ENCODE results near the gene WWOX. TPM values are rescaled to one million over a fixed set of nuclear protein-coding genes. Genes with fewer than 3 reads are reported as not detected.

WWOX gene
- total and polyA plus RNA-seq, 2 of the 8 experiments (the other 6 are each of a cell fraction or from before 2014, with no cell fraction given): 5.4 to 16.7 TPM

GRCh38 chr16:78116946-78117345, 17.5 kb downstream of the WWOX start:
- Histone ChIP-seq H3K23me2 (ENCODE audit: low read depth, low read length) (no peaks in the 10 kb centered on the region), H2BK12ac (ENCODE audit: low read depth, low read length) (no peak overlapping the region), H3K36me3 (ENCODE audit: control insufficient read depth in 2 of 4, insufficient read depth in 4 of 4, low read length in 3 of 4) (peaks cover 0 to 12% (median 9%) of the 10 kb centered on the region in 4 experiments; a peak in 4 of 8 replicates), H2BK20ac (ENCODE audit: low read length) (no peak overlapping the region), H3K4me2 (ENCODE audit: insufficient read depth in 1 of 2, low read depth in 2 of 2, low read length in 2 of 2) (no peak overlapping the region), H3K4me1 (replicated peaks in 1 of 4; ENCODE audit: control insufficient read depth in 3 of 4, insufficient read depth in 4 of 4, low read length in 3 of 4) (no peaks in the 10 kb centered on the region), H4K5ac (ENCODE audit: insufficient read length, low read depth, low read length) (no peak overlapping the region), H4K20me1 (replicated peaks in 1 of 2; ENCODE audit: control insufficient read depth in 1 of 2, insufficient read depth in 2 of 2, low read length in 2 of 2) (no peaks in the 10 kb centered on the region), H3K79me1 (ENCODE audit: low read depth, low read length) (no peaks in the 10 kb centered on the region), H4K91ac (replicated peaks; ENCODE audit: insufficient read length, low read length) (no peak overlapping the region), H3K9me3 (ENCODE audit: insufficient read depth in 2 of 2, low read depth in 1 of 2, low read length in 1 of 2) (no peaks in the 10 kb centered on the region), H4K8ac (ENCODE audit: extremely low read depth, insufficient read depth, low read length) (no peak overlapping the region), H2AFZ (ENCODE audit: low read length) (no peak overlapping the region), H2AK5ac (ENCODE audit: low read depth, low read length) (no peak overlapping the region), H3K27me3 (replicated peaks in 1 of 4; ENCODE audit: control insufficient read depth in 3 of 4, extremely low read depth in 1 of 4, insufficient read depth in 3 of 4, low read length in 3 of 4) (no peaks in the 10 kb centered on the region), H2BK5ac (ENCODE audit: low read depth, low read length) (no peak overlapping the region), H3K23ac (ENCODE audit: insufficient read length) (no peak overlapping the region), H3K79me2 (ENCODE audit: control insufficient read depth in 1 of 2, insufficient read depth in 2 of 2, low read length in 2 of 2) (no peaks in the 10 kb centered on the region), H3K4me3 (ENCODE audit: extremely low read depth in 1 of 4, insufficient read depth in 2 of 4, low read depth in 3 of 4, low read length in 4 of 4) (no peak overlapping the region), H3K4ac (replicated peaks; ENCODE audit: insufficient read length, low read depth, low read length) (no peak overlapping the region), H3K18ac (ENCODE audit: extremely low read depth, low read length) (no peak overlapping the region), H3K27ac (ENCODE audit: low read depth, low read length) (no peak overlapping the region), H3K9ac (replicated peaks in 1 of 4; ENCODE audit: extremely low read depth in 1 of 4, low read depth in 3 of 4, low read length in 3 of 4) (no peak overlapping the region), H3K14ac (ENCODE audit: insufficient read length) (no peak overlapping the region), H2BK15ac (ENCODE audit: low read length) (no peak overlapping the region), H2BK120ac (replicated peaks; ENCODE audit: low read depth, low read length) (no peak overlapping the region), H3K56ac (replicated peaks; ENCODE audit: insufficient read length, low read depth, low read length) (no peak overlapping the region)
- no peak for DNase-seq (ENCODE audit: low read depth in 1 of 2, low spot score in 2 of 2)
- 84% methylated on average over 4 of the region's 4 CpGs; no CpG with 5 or more reads in 1 of the 2 experiments for WGBS, 2 experiments (ENCODE audit: extremely low coverage in 1 of 2, insufficient coverage in 1 of 2, insufficient read length in 1 of 2, insufficient replicate concordance in 2 of 2, low coverage in 1 of 2, low lambda C conversion rate in 2 of 2, missing lambda C conversion rate in 1 of 2)
- ChIA-PET CTCF (ENCODE audit: partially characterized antibody) (interaction anchor here (0.7 to 2.9 kb wide), 3 partner anchors 8 to 17 kb away, joined by 3 to 14 read pairs (median 4); partner anchors contain the start of gene WWOX), POLR2A (ENCODE audit: partially characterized antibody) (no interaction called here)
- no peak for FAIRE-seq
- TF ChIP-seq GTF2F1 (IDR thresholded peaks at IDR 0.05; ENCODE audit: borderline replicate concordance, low read depth, low read length) (no peak), POU5F1 (IDR thresholded peaks at IDR 0.05; ENCODE audit: low read depth, low read length) (no peak), NANOG (IDR thresholded peaks at IDR 0.05; ENCODE audit: insufficient read depth, low read depth, low read length, poor library complexity, severe bottlenecking) (no peak), EZH2 (IDR thresholded peaks at IDR 0.05; ENCODE audit: low read depth, low read length, severe bottlenecking) (no peak), SUZ12 (IDR thresholded peaks at IDR 0.05; ENCODE audit: low read length) (no peak), TAF1 (IDR thresholded peaks at IDR 0.05; ENCODE audit: low read depth, low read length) (no peak), KDM4A (IDR thresholded peaks at IDR 0.05; ENCODE audit: low read depth, low read length, severe bottlenecking) (no peak), POLR2A (IDR thresholded peaks at IDR 0.05; ENCODE audit: control extremely low read depth in 1 of 2, low read depth in 2 of 2, low read length in 2 of 2) (no peak), CEBPB (IDR thresholded peaks at IDR 0.05; ENCODE audit: low read depth, low read length) (no peak), SRF (IDR thresholded peaks at IDR 0.05; ENCODE audit: low read depth, low read length) (no peak), CREB1 (IDR thresholded peaks at IDR 0.05) (no peak), MAFK (IDR thresholded peaks at IDR 0.05; ENCODE audit: low read depth, low read length) (no peak), HDAC6 (IDR thresholded peaks at IDR 0.05; ENCODE audit: low read depth, low read length) (no peak), KDM1A (IDR thresholded peaks at IDR 0.05; ENCODE audit: borderline replicate concordance, low read length) (no peak)
- TF ChIP-seq, protein P1, sequence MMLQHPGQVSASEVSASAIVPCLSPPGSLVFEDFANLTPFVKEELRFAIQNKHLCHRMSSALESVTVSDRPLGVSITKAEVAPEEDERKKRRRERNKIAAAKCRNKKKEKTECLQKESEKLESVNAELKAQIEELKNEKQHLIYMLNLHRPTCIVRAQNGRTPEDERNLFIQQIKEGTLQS (IDR thresholded peaks at IDR 0.05; ENCODE audit: insufficient read depth, low read depth, low read length): no peak

Measured in H1 (cell line).